ENCODE measurements around the gene NOP14.

- TF ChIP-seq, protein P1, sequence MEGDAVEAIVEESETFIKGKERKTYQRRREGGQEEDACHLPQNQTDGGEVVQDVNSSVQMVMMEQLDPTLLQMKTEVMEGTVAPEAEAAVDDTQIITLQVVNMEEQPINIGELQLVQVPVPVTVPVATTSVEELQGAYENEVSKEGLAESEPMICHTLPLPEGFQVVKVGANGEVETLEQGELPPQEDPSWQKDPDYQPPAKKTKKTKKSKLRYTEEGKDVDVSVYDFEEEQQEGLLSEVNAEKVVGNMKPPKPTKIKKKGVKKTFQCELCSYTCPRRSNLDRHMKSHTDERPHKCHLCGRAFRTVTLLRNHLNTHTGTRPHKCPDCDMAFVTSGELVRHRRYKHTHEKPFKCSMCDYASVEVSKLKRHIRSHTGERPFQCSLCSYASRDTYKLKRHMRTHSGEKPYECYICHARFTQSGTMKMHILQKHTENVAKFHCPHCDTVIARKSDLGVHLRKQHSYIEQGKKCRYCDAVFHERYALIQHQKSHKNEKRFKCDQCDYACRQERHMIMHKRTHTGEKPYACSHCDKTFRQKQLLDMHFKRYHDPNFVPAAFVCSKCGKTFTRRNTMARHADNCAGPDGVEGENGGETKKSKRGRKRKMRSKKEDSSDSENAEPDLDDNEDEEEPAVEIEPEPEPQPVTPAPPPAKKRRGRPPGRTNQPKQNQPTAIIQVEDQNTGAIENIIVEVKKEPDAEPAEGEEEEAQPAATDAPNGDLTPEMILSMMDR (conservative IDR thresholded peaks at IDR 0.05; ENCODE audit: low read length): no peak
- TF ChIP-seq EZH2phosphoT487 (IDR thresholded peaks at IDR 0.05; ENCODE audit: borderline replicate concordance): no peak
Measured at GRCh38 chr4:2924765-2925301, 38.4 kb downstream of the NOP14 start.

Data from Loucy (cell line).